ENCODE measurements around the gene HACD4.

DNA sequence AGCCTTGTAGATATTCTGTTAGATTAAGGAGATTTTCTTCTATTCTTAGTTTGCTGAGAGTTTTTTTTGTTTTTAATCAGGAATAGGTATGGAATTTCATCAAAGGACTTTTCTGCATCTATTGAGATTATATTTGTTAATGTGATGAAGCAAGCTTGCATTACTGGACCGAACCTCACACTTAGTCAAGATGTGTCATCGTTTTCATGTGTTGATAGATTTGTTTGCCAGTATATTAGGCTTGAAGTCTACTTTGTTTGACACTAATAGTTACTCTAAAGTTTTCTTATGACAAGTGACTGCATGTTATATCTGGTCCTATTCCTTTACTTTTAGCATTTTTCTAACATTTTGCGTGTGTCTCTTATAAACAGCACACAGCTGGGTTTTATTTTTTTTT, 12.4 kb upstream of the HACD4 start:
- TF ChIP-seq, protein P1, sequence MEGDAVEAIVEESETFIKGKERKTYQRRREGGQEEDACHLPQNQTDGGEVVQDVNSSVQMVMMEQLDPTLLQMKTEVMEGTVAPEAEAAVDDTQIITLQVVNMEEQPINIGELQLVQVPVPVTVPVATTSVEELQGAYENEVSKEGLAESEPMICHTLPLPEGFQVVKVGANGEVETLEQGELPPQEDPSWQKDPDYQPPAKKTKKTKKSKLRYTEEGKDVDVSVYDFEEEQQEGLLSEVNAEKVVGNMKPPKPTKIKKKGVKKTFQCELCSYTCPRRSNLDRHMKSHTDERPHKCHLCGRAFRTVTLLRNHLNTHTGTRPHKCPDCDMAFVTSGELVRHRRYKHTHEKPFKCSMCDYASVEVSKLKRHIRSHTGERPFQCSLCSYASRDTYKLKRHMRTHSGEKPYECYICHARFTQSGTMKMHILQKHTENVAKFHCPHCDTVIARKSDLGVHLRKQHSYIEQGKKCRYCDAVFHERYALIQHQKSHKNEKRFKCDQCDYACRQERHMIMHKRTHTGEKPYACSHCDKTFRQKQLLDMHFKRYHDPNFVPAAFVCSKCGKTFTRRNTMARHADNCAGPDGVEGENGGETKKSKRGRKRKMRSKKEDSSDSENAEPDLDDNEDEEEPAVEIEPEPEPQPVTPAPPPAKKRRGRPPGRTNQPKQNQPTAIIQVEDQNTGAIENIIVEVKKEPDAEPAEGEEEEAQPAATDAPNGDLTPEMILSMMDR (IDR thresholded peaks at IDR 0.05) = no peak
- TF ChIP-seq POLR2A (IDR thresholded peaks at IDR 0.05) = no peak

Data from ovary (tissue), 3 donors.